Skeletal muscle tissue (tissue), 4 donors: ENCODE data around the gene USP6NL. TPM values are rescaled to one million over a fixed set of nuclear protein-coding genes. Genes with fewer than 3 reads are reported as not detected.

Source experiments
- H3K27ac ChIP-seq: one replicate; pipeline ENCODE4 v1.7.0; 2013; ENCODE audit warnings: mild to moderate bottlenecking, low read depth, low read length, inconsistent platforms
- H3K27me3 ChIP-seq, 3 donors: one replicate each; pipeline ENCODE4 v1.7.0; 2013; ENCODE audit warnings: low read length in 3 of 3; ENCODE audit not compliant: control insufficient read depth in 3 of 3, insufficient read depth in 3 of 3
- H3K36me3 ChIP-seq, 3 donors: one replicate each; pipeline ENCODE4 v1.7.0; 2013; ENCODE audit warnings: low read length in 3 of 3; ENCODE audit not compliant: control insufficient read depth in 3 of 3, insufficient read depth in 3 of 3
- H3K4me1 ChIP-seq, 3 donors: one replicate each; pipeline ENCODE4 v1.7.0; 2013; ENCODE audit warnings: low read length in 3 of 3, mild to moderate bottlenecking in 3 of 3; ENCODE audit not compliant: control insufficient read depth in 3 of 3, insufficient read depth in 3 of 3
- H3K4me3 ChIP-seq, 3 donors: one replicate each; pipeline ENCODE4 v1.7.0; 2013; ENCODE audit warnings: low read length in 3 of 3
- H3K9ac ChIP-seq, 3 donors: one replicate each; pipeline ENCODE4 v1.7.0; 2013; ENCODE audit warnings: low read length in 3 of 3, mild to moderate bottlenecking in 3 of 3, moderate library complexity in 2 of 3, low read depth in 1 of 3
- H3K9me3 ChIP-seq, 3 donors: one replicate each; pipeline ENCODE4 v1.7.0; 2013; ENCODE audit warnings: low read length in 3 of 3; ENCODE audit not compliant: control insufficient read depth in 3 of 3
- total RNA-seq: library from RNA; depleted of rRNA; stranded (reverse); fragments of >200 nt; gene quantifications from one replicate; pipeline ENCODE4 v1.2.3, GENCODE V29; 2014
- donor health status: Osteomylitis.

The USP6NL gene
- total RNA-seq, 1 donor from 2014 or later, result 4.7 TPM

DNA sequence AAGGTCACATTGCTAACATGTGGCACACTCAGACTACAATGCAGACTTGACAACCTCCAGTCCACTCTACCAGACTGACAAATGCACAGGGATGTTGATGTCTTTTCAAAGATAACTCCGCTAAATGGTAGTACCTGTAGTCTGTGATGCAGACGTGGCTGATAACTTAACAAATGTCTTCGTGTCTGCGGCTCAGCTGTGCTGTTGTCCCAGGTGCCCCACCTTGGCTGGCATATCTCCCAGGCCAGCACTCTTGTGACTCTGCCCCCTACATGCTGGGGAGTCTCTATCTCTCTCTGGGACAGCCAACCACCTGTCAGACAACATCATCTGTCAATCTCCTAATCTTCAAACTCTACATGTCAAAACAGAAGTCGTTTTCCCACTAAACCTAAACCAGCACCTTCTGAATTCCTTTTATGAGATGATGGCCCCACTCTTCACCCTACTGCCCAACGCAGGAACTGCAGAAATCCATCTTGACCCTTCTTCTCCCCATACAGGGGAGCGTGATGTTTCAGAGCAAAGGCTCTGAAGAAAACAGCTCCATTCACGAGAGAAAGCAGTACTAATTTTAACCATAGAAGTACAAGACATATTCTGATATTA is 156.4 kb downstream of the USP6NL start:
- Histone ChIP-seq H3K9ac (no peak overlapping the region), H3K27me3 (no peaks in the 10 kb centered on the region), H3K4me1 (no peaks in the 10 kb centered on the region), H3K36me3 (no peaks in the 10 kb centered on the region), H3K9me3 (no peaks in the 10 kb centered on the region), H3K27ac (no peak overlapping the region), H3K4me3 (no peak overlapping the region)

DNA sequence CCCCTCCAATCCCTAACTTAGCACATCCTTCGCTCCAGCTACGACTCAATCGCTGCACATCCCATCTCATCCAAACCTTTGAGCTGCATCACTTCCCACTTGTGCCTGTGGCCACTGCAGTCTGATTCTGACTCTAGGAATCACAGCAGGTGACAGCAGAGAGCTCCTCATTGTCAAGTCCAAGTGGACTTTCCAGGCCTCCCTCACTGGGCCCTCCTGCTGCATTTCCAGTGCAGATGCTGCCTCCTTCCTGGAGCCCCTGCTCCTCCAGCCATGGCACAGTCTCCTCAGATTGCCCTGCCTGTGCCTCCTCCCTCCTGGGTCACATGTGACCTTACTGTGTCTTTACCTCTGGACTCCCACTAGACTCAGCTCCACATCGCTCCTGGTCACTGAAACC is 157.3 kb downstream of the USP6NL start:
- Histone ChIP-seq H3K9ac (no peak overlapping the region), H3K9me3 (no peaks in the 10 kb centered on the region), H3K27ac (no peak overlapping the region), H3K4me1 (no peaks in the 10 kb centered on the region), H3K4me3 (no peak overlapping the region), H3K27me3 (no peaks in the 10 kb centered on the region), H3K36me3 (no peaks in the 10 kb centered on the region)

DNA sequence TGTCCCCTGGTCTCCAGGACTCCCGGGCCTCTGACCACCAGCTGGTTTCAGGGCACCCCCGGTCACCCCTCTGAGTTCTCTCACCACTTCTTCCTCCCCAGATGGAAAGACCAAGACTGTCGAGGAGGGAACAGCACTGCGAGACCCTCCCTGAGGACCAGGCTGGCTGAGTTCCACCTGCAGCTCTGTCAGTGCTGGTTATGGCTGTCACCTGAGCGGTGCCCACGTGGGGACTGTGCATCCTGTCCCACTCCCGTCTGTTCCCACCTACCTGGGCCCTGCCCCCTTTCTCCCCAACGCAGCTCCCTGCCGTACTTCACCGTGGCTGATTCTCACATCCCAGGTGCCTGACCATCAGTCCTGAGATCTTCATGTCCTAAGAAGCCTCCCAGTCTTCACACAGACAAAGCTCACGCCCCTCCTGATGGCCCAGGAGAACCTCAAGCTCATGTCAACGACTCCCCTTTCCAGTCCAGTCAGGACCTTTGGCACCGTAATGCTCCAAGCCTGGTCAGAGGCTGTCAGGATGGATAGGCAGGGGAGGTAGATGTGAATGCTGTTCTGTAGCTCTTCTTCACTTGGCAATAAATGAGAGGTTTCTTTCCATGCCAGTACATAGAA is 159.7 kb downstream of the USP6NL start:
- Histone ChIP-seq H3K4me3 (no peak overlapping the region), H3K9me3 (no peaks in the 10 kb centered on the region), H3K4me1 (no peaks in the 10 kb centered on the region), H3K36me3 (no peaks in the 10 kb centered on the region), H3K27me3 (peaks cover 4 to 12% (median 8%) of the 10 kb centered on the region in 3 donors), H3K27ac (no peak overlapping the region), H3K9ac (no peak overlapping the region)

DNA sequence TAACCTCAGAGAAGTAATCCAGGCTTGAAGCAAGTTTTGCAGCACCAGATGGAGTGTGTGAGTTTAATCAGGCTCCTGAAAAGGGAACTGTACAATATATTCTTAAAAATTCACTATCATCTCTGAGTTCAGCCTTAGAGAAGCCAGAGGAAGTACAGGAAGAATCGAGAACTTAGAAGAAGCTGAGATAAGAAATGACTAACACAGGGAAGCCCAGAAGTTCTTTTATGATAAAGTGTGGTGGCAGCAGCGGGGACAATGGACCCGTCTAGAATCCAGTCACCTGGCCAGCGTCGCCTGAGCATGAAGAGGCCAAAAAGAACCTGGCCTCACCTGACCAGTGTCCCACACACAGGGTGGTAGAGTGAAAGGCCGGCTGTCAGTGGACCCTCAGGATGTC is 161.0 kb downstream of the USP6NL start:
- no peaks in the 10 kb centered on the region for H3K36me3 ChIP-seq
- H3K4me1 ChIP-seq, result no peaks in the 10 kb centered on the region
- H3K27me3 ChIP-seq, result peaks cover 9 to 17% (median 12%) of the 10 kb centered on the region in 3 donors
- H3K27ac ChIP-seq, result no peak overlapping the region
- H3K9me3 ChIP-seq, result no peaks in the 10 kb centered on the region
- H3K9ac ChIP-seq, result no peak overlapping the region
- no peak overlapping the region for H3K4me3 ChIP-seq

DNA sequence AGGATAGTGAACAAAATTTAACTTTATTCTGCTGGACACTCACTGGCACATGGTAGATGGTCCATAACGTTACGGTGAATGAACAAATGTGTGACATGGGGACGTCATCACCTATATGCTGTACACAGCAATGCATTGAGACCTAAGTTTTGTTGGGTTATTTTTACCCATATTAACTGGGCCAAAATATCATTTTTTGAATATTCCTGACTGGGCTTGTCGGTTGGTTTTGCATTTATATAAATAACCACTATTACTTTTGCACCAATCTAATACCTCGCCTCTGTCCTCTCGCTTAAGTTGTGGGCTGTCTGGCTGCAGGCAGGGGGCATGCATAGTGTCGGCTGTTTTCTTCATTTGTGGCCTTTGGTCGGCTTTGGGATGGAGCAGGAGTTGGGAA is 161.7 kb downstream of the USP6NL start:
- no peak overlapping the region for H3K9ac ChIP-seq
- no peak overlapping the region for H3K4me3 ChIP-seq
- H3K9me3 ChIP-seq, result no peaks in the 10 kb centered on the region
- no peaks in the 10 kb centered on the region for H3K4me1 ChIP-seq
- no peak overlapping the region for H3K27ac ChIP-seq
- no peaks in the 10 kb centered on the region for H3K36me3 ChIP-seq
- H3K27me3 ChIP-seq, result peaks cover 10 to 17% (median 12%) of the 10 kb centered on the region in 3 donors

DNA sequence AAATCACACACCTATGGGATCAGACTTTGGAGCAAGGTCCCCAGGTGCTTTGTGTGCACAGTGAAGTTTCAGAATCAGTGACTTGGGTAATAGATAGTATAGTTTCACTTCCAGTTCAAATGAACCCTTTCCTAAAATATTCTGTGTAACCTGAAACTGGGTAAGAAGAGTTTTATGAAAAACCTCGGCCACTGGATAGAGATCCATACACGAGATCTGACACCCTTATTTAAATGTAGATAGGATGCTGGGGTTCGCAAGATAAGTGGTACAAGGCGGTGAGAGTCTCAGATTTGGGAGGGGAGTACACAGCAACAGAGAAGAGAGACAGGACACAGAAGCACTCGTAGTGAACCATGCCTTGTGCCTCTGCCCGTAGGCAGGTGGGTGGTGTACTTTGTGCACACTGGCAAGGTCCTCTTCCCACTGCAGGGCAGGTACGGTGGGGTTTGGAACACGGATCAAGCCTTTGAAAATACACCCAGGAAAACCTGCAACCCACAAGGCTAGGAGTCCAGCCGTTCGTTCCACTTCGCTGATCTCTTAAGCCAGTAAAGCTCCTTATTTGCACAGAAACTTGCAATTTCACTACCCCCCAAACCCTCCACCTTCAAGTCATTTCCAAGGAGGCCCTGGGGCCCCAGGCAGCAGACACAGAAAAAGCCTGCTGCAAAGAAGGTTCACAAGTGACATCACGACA is 162.8 kb downstream of the USP6NL start:
- peaks cover 10 to 17% (median 12%) of the 10 kb centered on the region in 3 donors for H3K27me3 ChIP-seq

DNA sequence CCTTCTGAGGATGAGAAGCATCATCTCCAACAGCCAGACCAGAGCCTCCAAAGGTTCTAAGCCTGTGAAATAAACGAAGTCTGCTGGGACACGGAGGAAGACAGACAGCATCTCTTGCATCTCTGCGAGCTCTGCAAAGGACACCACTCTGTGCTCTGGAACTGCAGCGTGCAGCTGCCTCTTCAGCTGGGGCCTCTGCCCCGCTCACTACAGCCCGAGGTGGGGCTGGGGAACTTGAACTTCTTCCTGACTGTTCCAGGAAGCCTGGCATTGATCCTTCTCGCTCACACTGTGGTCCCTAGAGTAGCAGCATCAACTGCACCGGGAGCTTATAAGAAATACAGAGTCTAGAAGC is 163.3 kb downstream of the USP6NL start:
- no peak overlapping the region for H3K9ac ChIP-seq

More for the DNA sequence above, 162.8 kb downstream of the USP6NL start:
- no peak overlapping the region for H3K4me3 ChIP-seq
- no peaks in the 10 kb centered on the region for H3K4me1 ChIP-seq
- no peak overlapping the region for H3K9ac ChIP-seq
- no peaks in the 10 kb centered on the region for H3K9me3 ChIP-seq
- no peaks in the 10 kb centered on the region for H3K36me3 ChIP-seq
- no peak overlapping the region for H3K27ac ChIP-seq

DNA sequence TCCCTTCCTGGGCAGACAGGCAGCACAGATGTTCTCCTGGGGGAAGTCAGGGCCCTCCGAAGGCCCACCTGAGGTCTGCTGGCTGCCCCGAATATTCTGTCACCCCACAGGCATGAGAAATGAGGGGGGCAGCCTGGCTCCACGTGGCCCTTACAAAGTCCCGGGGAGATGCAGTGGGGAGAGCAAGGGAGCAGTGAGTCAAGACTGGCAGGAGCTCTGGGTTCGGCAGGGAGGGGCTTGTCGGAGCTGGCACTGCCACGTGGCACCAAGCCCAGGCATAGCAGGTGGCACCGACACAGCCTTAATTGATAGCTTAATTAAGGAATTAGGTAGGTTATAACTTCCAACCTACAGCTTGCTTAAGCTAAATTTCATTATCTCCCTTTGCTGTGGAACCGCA is 163.9 kb downstream of the USP6NL start:
- no peak overlapping the region for H3K9ac ChIP-seq
- H3K4me1 ChIP-seq, result no peaks in the 10 kb centered on the region
- H3K4me3 ChIP-seq, result no peak overlapping the region
- H3K27me3 ChIP-seq, result peaks cover 10 to 17% (median 12%) of the 10 kb centered on the region in 3 donors
- H3K27ac ChIP-seq, result no peak overlapping the region
- no peaks in the 10 kb centered on the region for H3K9me3 ChIP-seq
- H3K36me3 ChIP-seq, result no peaks in the 10 kb centered on the region

More for the DNA sequence above, 163.3 kb downstream of the USP6NL start:
- Histone ChIP-seq H3K36me3 (no peaks in the 10 kb centered on the region), H3K9me3 (no peaks in the 10 kb centered on the region), H3K27ac (no peak overlapping the region), H3K4me1 (no peaks in the 10 kb centered on the region), H3K4me3 (no peak overlapping the region), H3K27me3 (peaks cover 10 to 17% (median 12%) of the 10 kb centered on the region in 3 donors)

DNA sequence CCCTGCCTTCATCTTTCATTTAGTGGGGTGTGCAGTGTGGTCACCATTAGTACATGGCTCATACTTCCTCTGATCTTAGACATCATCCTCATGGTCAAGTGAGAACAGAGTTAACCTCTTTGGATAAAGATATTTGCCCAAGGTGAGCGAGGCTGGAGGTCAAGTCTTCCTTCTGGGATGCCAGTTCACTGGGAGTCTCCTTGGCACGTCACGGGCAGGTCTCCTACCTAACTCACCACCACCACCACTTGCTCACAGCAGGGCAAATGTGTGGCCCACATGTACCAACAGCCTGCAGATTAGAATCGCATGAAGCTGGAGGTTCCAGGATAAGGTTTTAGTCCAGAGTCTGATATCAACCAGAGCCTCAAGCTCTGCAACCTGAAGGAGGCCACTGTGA is 164.6 kb downstream of the USP6NL start:
- H3K4me3 ChIP-seq, result no peak overlapping the region
- H3K9ac ChIP-seq, result no peak overlapping the region

DNA sequence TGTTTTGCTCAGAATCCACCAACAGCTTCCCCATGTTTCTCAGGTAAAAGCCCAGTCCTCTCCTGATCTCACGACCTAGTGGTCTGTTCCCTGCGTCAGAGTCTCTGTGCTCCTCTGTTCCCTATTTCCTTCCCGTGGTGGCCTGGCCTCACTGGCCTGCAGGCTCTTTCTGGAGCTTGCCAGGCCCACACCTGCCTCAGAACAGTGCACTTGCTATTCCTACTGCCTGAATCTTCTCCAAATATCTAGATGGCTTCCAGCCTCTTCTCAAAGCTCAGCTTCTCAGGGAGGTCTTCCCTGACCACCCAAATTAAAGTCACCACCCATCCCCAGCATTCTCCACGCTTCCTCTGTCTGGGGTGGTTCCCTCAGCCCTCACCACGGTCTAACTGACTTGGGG is 165.3 kb downstream of the USP6NL start:
- no peaks in the 10 kb centered on the region for H3K4me1 ChIP-seq
- peaks cover 10 to 17% (median 15%) of the 10 kb centered on the region in 3 donors for H3K27me3 ChIP-seq
- H3K36me3 ChIP-seq, result no peaks in the 10 kb centered on the region
- H3K9me3 ChIP-seq, result peaks cover 0 to 2% (median 0%) of the 10 kb centered on the region in 3 donors
- no peak overlapping the region for H3K27ac ChIP-seq
- H3K4me3 ChIP-seq, result no peak overlapping the region
- no peak overlapping the region for H3K9ac ChIP-seq

More for the DNA sequence above, 164.6 kb downstream of the USP6NL start:
- Histone ChIP-seq H3K4me1 (no peaks in the 10 kb centered on the region), H3K9me3 (no peaks in the 10 kb centered on the region), H3K36me3 (no peaks in the 10 kb centered on the region), H3K27ac (no peak overlapping the region), H3K27me3 (peaks cover 10 to 17% (median 12%) of the 10 kb centered on the region in 3 donors)
